T-helper 17 cell (primary cell): ENCODE results near the gene POU3F1. TPM values are rescaled to one million over a fixed set of nuclear protein-coding genes. Genes with fewer than 3 reads are reported as not detected.

ENCODE experiments used
- ATAC-seq: fragments of 150-1000 bp; cut with Tn5 transposase; 2 replicates; pipeline ENCODE4 v1.10.0; 2021; ENCODE audit warnings: mild to moderate bottlenecking, moderate library complexity
- DNase-seq, 3 donors: peaks; one replicate each; pipeline versions ENCODE4 v3.0.0 to v3.0.0-alpha.2; 2020 to 2021
- H3K9me3 ChIP-seq: one replicate; pipeline ENCODE4 v1.7.0; 2013; ENCODE audit warnings: low read length, mild to moderate bottlenecking; ENCODE audit not compliant: control insufficient read depth, poor library complexity, severe bottlenecking
- H3K27ac Mint-ChIP-seq: one replicate; pipeline ENCODE4 v1.8.0; 2022; ENCODE audit warnings: mild to moderate bottlenecking, moderate library complexity, mixed read lengths
- H3K27me3 Mint-ChIP-seq: one replicate; pipeline ENCODE4 v1.8.0; 2022; ENCODE audit warnings: mixed read lengths
- H3K36me3 Mint-ChIP-seq: one replicate; pipeline ENCODE4 v1.8.0; 2022; ENCODE audit warnings: low read depth, mixed read lengths
- H3K4me1 Mint-ChIP-seq: one replicate; pipeline ENCODE4 v1.8.0; 2022; ENCODE audit warnings: mild to moderate bottlenecking, mixed read lengths
- H3K4me3 Mint-ChIP-seq: one replicate; pipeline ENCODE4 v1.8.0; 2022; ENCODE audit warnings: mild to moderate bottlenecking, moderate library complexity, mixed read lengths
- total RNA-seq, 4 donors: library from RNA in 2 of 4; stranded (reverse) in 2 of 4; gene quantifications; one replicate each; pipeline ENCODE4 v1.2.3 and lab custom pipeline; 2022 to 2026

POU3F1 gene
- total RNA-seq, 2 donors from 2014 or later = 0.17 TPM; not detected in 1

DNA sequence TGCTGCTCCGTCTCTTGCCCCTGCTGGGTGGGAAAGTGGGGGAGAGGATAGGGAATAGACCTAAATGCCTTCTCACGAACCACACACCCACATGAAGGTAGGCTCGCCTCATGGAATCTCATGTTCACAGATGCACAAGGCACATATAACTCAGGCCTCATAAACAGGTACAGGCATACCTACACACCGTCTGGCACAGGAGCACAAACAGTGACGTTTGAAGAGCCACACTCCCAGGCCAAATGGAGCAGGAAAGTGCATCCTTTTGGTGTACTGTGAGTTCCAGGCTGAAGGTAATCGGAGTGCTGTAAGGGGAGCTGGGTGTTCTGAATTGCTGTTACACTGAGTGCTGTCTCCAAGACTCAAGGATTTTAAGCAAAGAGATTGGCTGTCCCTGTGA lies 20.9 kb downstream of the POU3F1 start:
- Mint-ChIP-seq H3K27me3 (no peaks in the 10 kb centered on the region), H3K4me1 (peaks cover 15% of the 10 kb centered on the region), H3K36me3 (peaks cover 4% of the 10 kb centered on the region), H3K27ac (no peak overlapping the region), H3K4me3 (no peak overlapping the region)
- no peak for ATAC-seq
- DNase-seq = no peak
- H3K9me3 ChIP-seq = no peaks in the 10 kb centered on the region

DNA sequence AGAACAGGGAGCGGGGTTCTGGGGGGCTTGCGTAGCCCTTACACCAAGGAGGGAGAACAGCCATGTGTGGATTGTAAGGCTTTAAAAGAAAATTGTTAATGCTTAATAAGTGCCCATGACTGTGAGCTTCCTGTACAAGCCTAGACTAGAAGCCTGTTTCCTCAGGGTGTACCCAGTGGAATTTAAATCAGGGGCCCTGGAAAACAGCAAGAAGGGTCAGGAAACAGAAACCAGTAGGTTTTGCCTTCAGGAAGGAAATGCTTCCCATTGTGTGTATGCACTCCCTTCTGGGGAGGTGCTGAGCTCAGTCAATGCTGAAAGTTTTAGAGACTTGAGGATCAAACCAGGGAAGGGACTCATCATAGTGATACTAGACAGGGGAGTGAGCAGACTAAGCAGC lies 21.4 kb downstream of the POU3F1 start:
- no peaks in the 10 kb centered on the region for H3K9me3 ChIP-seq
- DNase-seq = no peak
- H3K27ac Mint-ChIP-seq = no peak overlapping the region
- H3K4me1 Mint-ChIP-seq = peaks cover 11% of the 10 kb centered on the region
- H3K36me3 Mint-ChIP-seq = peaks cover 4% of the 10 kb centered on the region
- no peaks in the 10 kb centered on the region for H3K27me3 Mint-ChIP-seq
- no peak for ATAC-seq
- no peak overlapping the region for H3K4me3 Mint-ChIP-seq

DNA sequence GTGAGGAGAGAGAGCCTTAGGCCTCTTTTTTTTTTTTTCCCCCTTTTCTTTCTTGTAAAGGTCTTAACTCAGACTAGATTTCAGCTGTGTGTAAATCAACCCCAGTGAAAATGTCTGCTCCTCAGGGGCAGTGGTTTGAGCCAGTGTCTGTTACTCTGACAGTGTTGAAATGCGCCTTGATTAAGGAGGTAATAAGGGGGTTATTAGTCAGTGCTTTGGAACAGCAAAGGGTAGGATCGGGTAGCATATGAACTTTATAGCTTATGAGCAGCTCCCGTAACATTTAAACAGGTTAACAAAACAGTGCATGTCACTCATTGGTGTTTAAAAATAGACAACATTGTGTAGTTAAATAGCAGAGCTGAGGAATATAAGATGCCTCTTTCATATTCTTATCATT lies 23.8 kb downstream of the POU3F1 start:
- Mint-ChIP-seq H3K36me3 (peaks cover 4% of the 10 kb centered on the region), H3K4me1 (peaks cover 5% of the 10 kb centered on the region), H3K27ac (peak overlapping the region; percentile 51), H3K27me3 (no peaks in the 10 kb centered on the region), H3K4me3 (no peak overlapping the region)
- ATAC-seq (no peak), DNase-seq (no peak)
- no peaks in the 10 kb centered on the region for H3K9me3 ChIP-seq

DNA sequence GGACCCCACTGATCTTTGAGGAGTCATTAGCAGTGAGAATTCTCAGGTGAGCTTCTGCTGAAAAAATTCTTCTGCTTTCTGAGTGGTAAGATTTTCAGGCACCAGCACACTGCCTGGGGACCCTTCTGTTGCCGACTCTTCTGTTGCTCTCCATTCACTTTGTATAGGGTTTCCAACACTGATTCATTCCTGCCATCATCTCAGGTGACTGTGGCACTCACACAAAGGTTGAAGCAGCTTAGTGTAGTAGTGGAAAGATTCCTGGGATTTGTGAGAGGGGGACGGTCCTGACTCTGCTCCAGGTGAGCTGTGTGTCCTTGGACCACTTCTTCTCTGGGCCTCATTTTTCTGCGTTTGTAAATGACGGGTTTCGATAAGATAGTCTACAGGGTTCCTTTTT lies 24.6 kb downstream of the POU3F1 start:
- H3K9me3 ChIP-seq = no peaks in the 10 kb centered on the region
- H3K27ac Mint-ChIP-seq = peak overlapping the region; percentile 51
- no peaks in the 10 kb centered on the region for H3K27me3 Mint-ChIP-seq
- no peak overlapping the region for H3K4me3 Mint-ChIP-seq
- H3K4me1 Mint-ChIP-seq = peaks cover 3% of the 10 kb centered on the region
- ATAC-seq (no peak), DNase-seq (no peak)
- H3K36me3 Mint-ChIP-seq = peaks cover 4% of the 10 kb centered on the region

DNA sequence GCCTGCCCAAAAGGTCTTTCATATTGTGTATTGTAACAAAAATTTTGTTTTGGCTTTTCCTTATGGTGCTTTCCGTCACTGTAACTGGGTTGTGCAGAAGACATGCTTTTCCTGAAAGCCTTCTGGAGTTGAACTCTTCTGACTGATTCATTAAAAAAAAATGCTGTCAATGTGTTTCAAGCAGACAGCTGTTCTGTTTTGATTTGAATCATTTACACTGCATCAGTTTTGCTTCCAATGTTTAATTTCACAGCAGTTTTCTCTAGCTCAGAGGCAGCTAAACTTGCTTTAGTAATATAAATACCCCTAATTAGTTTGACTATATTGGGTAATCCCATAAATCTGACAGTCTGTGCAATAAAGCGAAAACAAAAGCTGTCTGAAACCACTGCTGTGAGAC lies 26.2 kb downstream of the POU3F1 start:
- no peak overlapping the region for H3K4me3 Mint-ChIP-seq
- no peak for DNase-seq
- H3K9me3 ChIP-seq = no peaks in the 10 kb centered on the region
- peaks cover 4% of the 10 kb centered on the region for H3K36me3 Mint-ChIP-seq
- H3K27me3 Mint-ChIP-seq = no peaks in the 10 kb centered on the region
- ATAC-seq = no peak
- peaks cover 5% of the 10 kb centered on the region for H3K4me1 Mint-ChIP-seq
- no peak overlapping the region for H3K27ac Mint-ChIP-seq

DNA sequence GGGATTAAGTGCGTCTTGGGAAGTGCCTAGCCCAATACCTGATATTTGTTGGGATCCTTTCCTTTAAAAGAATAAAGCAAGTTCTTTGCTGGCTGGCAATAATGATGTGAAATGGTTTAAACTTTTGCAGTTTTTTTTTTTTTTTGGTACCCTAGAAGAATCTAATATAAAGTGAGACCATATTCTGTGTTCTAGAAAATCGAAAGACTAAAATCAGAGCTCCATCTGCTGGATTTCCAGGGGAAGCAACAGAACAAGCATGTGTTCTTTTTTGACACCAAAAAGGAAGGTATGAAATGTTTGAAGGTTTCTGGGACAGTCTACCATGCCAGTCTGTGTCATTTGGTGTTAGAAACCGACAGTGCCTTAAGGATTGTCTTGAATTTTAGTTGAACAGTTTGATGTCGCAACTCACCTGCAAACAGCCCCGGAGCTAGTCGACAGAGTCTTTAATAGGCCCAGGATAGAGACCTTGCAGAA lies 27.7 kb downstream of the POU3F1 start:
- Mint-ChIP-seq H3K4me1 (peaks cover 8% of the 10 kb centered on the region), H3K36me3 (no peaks in the 10 kb centered on the region), H3K4me3 (no peak overlapping the region), H3K27ac (no peak overlapping the region), H3K27me3 (no peaks in the 10 kb centered on the region)
- DNase-seq (no peak), ATAC-seq (peak; percentile 53)
- H3K9me3 ChIP-seq = no peaks in the 10 kb centered on the region

DNA sequence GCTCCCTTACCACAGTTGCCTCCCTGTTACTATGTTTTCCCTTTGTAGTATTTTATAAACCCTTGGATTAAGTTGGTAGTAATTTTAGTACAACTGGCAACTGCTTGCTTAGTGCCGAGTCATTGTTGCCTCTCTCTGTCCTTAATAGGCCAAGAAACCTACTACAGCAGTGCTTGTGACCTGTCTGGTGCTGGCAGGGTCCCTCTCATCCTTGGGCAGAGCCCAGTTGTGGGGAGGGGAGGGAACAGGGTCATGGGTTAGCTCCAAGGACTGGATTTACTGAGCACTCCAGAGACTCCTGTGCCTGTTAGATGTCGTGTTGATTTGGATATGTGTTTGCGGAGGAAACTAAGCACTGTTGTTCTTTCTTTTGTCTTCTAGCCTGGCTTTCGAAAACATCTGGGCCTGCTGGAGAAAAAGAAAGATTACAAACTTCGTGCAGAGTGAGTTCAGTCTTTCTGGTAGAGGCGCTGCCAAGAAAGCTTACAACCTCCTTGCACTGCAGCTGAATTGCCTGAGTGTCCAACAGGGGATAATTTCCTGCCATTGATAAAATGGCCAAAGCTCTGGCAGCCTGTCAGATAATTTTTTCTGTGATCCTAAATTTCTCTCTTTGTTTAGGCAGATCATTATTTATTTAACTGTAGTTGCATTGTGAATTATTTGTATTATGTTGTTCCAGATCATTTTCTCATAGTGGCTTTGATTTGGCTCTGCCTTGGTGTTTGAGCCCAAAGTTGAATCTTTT lies 30.4 kb downstream of the POU3F1 start:
- DNase-seq = no peak
- no peaks in the 10 kb centered on the region for H3K9me3 ChIP-seq
- no peaks in the 10 kb centered on the region for H3K27me3 Mint-ChIP-seq
- H3K27ac Mint-ChIP-seq = peak overlapping the region; percentile 47
- peaks cover 2% of the 10 kb centered on the region for H3K36me3 Mint-ChIP-seq
- H3K4me3 Mint-ChIP-seq = no peak overlapping the region
- H3K4me1 Mint-ChIP-seq = peaks cover 19% of the 10 kb centered on the region
- no peak for ATAC-seq

DNA sequence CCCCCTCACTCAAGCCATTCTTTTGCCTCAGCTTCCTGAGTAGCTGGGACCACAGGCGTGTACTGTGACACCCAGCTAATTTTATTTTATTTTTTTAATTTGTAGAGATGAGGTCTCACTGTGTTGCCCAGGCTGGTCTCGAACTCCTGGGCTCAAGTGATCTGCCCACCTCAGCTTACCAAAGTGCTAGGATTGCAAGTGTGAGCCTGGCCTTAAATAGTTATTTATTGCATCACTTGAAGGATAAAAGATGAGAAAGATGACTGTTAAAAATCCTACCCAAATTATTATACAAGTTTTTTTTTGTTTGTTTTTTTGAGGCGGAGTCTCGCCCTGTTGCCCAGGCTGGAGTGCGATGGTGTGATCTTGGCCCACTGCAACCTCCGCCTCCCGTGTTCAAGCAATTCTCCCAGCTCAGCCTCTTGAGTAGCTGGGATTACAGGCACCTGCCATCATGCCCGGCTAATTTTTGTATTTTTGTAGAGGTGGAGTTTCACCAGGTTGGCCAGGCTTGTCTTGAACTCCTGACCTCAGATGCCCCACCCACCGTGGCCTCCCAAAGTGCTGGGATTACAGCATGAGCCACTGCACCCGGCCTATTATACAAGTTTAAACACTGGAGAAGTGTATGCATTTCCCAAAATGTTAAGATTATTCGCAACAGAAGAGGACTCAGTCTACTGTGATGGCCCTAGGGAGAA lies 31.7 kb downstream of the POU3F1 start:
- no peak for DNase-seq
- H3K36me3 Mint-ChIP-seq = peaks cover 2% of the 10 kb centered on the region
- H3K4me1 Mint-ChIP-seq = peaks cover 19% of the 10 kb centered on the region
- ATAC-seq = no peak
- no peak overlapping the region for H3K27ac Mint-ChIP-seq
- no peaks in the 10 kb centered on the region for H3K27me3 Mint-ChIP-seq
- no peaks in the 10 kb centered on the region for H3K9me3 ChIP-seq
- H3K4me3 Mint-ChIP-seq = no peak overlapping the region

DNA sequence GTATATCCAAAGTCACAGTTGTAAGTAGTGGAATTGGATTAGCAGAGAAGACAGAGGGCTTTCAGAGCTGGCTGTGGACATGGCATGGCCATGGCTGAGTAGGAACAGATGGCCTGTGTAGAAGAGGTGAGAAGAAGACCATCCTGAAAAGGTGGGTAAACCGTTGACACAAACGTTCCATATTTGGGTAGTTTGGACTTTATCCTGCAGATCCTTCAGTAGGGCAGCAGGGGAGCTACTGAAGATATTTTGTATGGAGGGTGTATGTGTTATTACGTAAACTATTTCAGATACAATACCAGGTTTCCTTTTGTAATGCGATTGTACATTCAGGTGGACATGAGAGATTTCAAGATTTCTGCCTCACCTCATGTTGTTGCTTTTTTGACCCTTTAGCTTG lies 32.4 kb downstream of the POU3F1 start:
- DNase-seq (no peak), ATAC-seq (no peak)
- H3K36me3 Mint-ChIP-seq = peaks cover 2% of the 10 kb centered on the region
- H3K4me1 Mint-ChIP-seq = peaks cover 19% of the 10 kb centered on the region
- no peaks in the 10 kb centered on the region for H3K9me3 ChIP-seq
- H3K4me3 Mint-ChIP-seq = peak overlapping the region; percentile 98
- H3K27me3 Mint-ChIP-seq = no peaks in the 10 kb centered on the region
- H3K27ac Mint-ChIP-seq = peak overlapping the region; percentile 43

DNA sequence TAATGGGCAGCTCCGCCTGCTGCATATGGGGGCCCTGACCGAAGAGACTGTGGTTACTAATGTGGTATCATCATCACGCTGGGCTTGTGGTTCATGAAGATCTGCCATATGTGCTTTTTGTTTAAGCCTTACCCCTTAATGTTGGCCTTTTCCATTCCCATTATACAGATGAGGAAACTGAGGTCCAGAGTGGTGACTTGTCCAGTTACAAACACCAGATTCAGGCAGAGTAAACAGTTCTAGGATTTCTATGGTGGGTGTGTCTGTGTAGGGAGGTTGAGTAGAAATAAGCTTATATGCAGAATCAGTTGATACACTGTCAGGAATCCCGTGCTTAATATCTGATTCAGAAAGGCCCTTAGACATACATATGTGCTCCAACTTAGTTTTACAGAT lies 33.4 kb downstream of the POU3F1 start:
- no peak for DNase-seq
- H3K27ac Mint-ChIP-seq = peak overlapping the region; percentile 98
- H3K4me1 Mint-ChIP-seq = peaks cover 19% of the 10 kb centered on the region
- H3K4me3 Mint-ChIP-seq = peak overlapping the region; percentile 98
- H3K27me3 Mint-ChIP-seq = no peaks in the 10 kb centered on the region
- H3K36me3 Mint-ChIP-seq = peaks cover 2% of the 10 kb centered on the region
- H3K9me3 ChIP-seq = no peaks in the 10 kb centered on the region
- no peak for ATAC-seq

DNA sequence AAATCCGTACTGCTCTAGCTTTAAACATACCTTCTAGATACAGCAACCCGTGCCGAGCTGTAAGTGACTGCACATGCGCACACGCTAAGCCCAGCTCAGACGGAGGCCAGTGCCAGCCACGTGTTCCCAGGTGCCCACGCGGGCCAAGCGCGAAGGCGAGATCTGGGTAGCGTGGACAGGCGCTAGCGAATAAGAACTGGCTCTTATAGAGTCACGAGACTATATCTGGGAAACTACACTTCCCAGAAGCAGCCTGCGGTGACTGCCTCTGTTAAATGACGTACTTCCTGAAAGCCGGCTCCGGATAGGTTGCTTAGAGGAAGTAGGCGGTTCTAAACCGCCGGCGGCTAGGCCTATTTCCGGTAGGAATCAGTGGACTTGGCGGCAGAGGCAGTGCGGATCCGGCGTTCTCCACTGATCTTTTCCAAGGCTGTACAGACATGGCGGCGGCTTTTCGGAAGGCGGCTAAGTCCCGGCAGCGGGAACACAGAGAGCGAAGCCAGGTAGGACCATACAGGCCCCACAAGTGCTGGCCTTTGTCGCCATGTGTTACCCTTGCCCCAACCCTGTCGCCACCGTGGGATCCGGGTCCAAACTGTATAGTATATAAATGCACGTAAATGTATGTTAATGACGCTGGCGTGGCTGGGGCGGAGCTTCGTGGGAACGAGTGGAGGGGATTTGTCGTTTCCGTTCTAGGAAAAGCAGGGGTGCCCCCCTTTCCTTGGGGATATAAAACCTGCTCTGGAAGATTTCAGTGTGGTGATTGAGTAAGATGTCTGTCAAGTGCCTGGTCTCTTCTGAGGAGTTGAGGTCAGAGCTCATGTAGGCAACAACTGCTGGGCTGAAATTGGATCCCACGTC lies 34.0 kb downstream of the POU3F1 start, which contains the start of gene UTP11:
TSS of gene UTP11 (plus strand) at position 372 of the 864 bp plus-strand sequence. CDS start at position 441, 69 bp downstream.
- DNase-seq = peak; percentile 74 to 86 (median 78)
- Mint-ChIP-seq H3K27me3 (no peaks in the 10 kb centered on the region), H3K4me3 (peak within 1 kb of the TSS; percentile 98), H3K27ac (peak within 1 kb of the TSS; percentile 98), H3K36me3 (peaks cover 2% of the 10 kb centered on the region), H3K4me1 (peaks cover 19% of the 10 kb centered on the region)
- H3K9me3 ChIP-seq = no peaks in the 10 kb centered on the region
- ATAC-seq = peak; percentile 97

DNA sequence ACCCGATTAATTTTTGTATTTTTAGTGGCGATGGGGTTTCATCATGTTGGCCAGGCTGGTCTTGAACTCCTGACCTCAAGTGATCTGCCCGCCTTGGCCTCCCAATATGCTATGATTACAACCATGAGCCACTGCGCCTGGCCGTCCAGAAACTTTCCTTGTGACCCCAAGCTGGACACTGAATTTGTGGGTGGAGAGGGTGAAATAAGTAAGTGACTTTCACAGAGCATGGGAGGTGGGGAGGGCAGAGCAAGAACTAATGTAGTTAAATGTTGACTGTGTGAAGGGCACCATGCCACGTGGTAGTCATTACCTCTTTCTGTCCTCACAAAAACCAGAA lies 36.8 kb downstream of the POU3F1 start:
- Mint-ChIP-seq H3K4me1 (peaks cover 14% of the 10 kb centered on the region), H3K36me3 (peaks cover 2% of the 10 kb centered on the region), H3K27ac (no peak overlapping the region), H3K27me3 (peaks cover under 1% of the 10 kb centered on the region), H3K4me3 (no peak overlapping the region)
- DNase-seq = no peak
- no peaks in the 10 kb centered on the region for H3K9me3 ChIP-seq
- ATAC-seq = no peak
